ENCODE measurements around the gene PEX26. TPM values are rescaled to one million over a fixed set of nuclear protein-coding genes. Genes with fewer than 3 reads are reported as not detected.
"Not testable (repeated sequence)": the region's sequence is repeated elsewhere in the genome, so short reads cannot be mapped to it uniquely, and the experiment has no call there.

PEX26 gene
- total RNA-seq, 2 experiments from 2014 or later: 17.6 to 43.5 TPM

- no peak for TF ChIP-seq EZH2phosphoT487 (IDR thresholded peaks at IDR 0.05; ENCODE audit: borderline replicate concordance, low read depth, low read length)
- no peak for TF ChIP-seq CTCF (conservative IDR thresholded peaks at IDR 0.05; ENCODE audit: low read length)
- DNase-seq (ENCODE audit: low spot score): no peak
- Histone ChIP-seq H4K20me1 (ENCODE audit: insufficient read depth, low read length) (no peaks in the 10 kb centered on the region), H3K36me3 (ENCODE audit: insufficient read depth, low read length) (no peaks in the 10 kb centered on the region), H3K79me2 (ENCODE audit: insufficient read depth, low read depth, low read length) (no peaks in the 10 kb centered on the region), H2AFZ (ENCODE audit: low read length) (no peak overlapping the region), H3K9me2 (ENCODE audit: insufficient read depth, low read length) (no peaks in the 10 kb centered on the region), H3K4me3 (ENCODE audit: low read depth, low read length, poor library complexity, severe bottlenecking) (no peak overlapping the region), H3K9me3 (ENCODE audit: low read length) (no peaks in the 10 kb centered on the region), H3K4me1 (ENCODE audit: insufficient read depth, low read length, poor library complexity, severe bottlenecking) (peaks cover 8% of the 10 kb centered on the region), H3K4me2 (ENCODE audit: low read length) (no peak overlapping the region), H3K27ac (ENCODE audit: low read depth, low read length, poor library complexity, severe bottlenecking) (no peak overlapping the region)
- no TSS peak for BruUV-seq (replicated peaks)
- CTCF ChIA-PET (ENCODE audit: unreplicated experiment): no interaction called here
- POLR2A ChIA-PET: interaction anchor here (0.6 to 1.5 kb wide), 4 partner anchors 9 to 1549 kb away, joined by 3 to 6 read pairs (median 4); no protein-coding TSS in a partner anchor
- intact Hi-C loops (cut with micrococcal nuclease; ENCODE audit: unreplicated experiment): no loop called here
These were observed 29.7 kb upstream of the PEX26 start for GRCh38 chr22:18048041-18048440.

- no peak overlapping the region for H2AFZ ChIP-seq (ENCODE audit: low read length)
- CTCF ChIA-PET (ENCODE audit: unreplicated experiment): no interaction called here
- no peak overlapping the region for H3K4me3 ChIP-seq (ENCODE audit: low read depth, low read length, poor library complexity, severe bottlenecking)
- H3K27ac ChIP-seq (ENCODE audit: low read depth, low read length, poor library complexity, severe bottlenecking): no peak overlapping the region
- no peaks in the 10 kb centered on the region for H4K20me1 ChIP-seq (ENCODE audit: insufficient read depth, low read length)
- no peak for DNase-seq (ENCODE audit: low spot score)
- BruUV-seq (replicated peaks): no TSS peak
- TF ChIP-seq CTCF (conservative IDR thresholded peaks at IDR 0.05; ENCODE audit: low read length): no peak
- no peak for TF ChIP-seq EZH2phosphoT487 (IDR thresholded peaks at IDR 0.05; ENCODE audit: borderline replicate concordance, low read depth, low read length)
- H3K4me2 ChIP-seq (ENCODE audit: low read length): no peak overlapping the region
- peaks cover 8% of the 10 kb centered on the region for H3K4me1 ChIP-seq (ENCODE audit: insufficient read depth, low read length, poor library complexity, severe bottlenecking)
- no peaks in the 10 kb centered on the region for H3K36me3 ChIP-seq (ENCODE audit: insufficient read depth, low read length)
- intact Hi-C loops (cut with micrococcal nuclease; ENCODE audit: unreplicated experiment): no loop called here
- no peaks in the 10 kb centered on the region for H3K9me2 ChIP-seq (ENCODE audit: insufficient read depth, low read length)
- no peaks in the 10 kb centered on the region for H3K9me3 ChIP-seq (ENCODE audit: low read length)
- no peaks in the 10 kb centered on the region for H3K79me2 ChIP-seq (ENCODE audit: insufficient read depth, low read depth, low read length)
- POLR2A ChIA-PET: interaction anchor here (0.6 to 1.5 kb wide), 5 partner anchors 9 to 1549 kb away, joined by 3 to 6 read pairs (median 3); no protein-coding TSS in a partner anchor
These were observed 29.3 kb upstream of the PEX26 start for GRCh38 chr22:18048441-18048898.

- CTCF ChIA-PET (ENCODE audit: unreplicated experiment): no interaction called here
- H3K4me3 ChIP-seq (ENCODE audit: low read depth, low read length, poor library complexity, severe bottlenecking): no peak overlapping the region
- H2AFZ ChIP-seq (ENCODE audit: low read length): no peak overlapping the region
- H3K79me2 ChIP-seq (ENCODE audit: insufficient read depth, low read depth, low read length): no peaks in the 10 kb centered on the region
- no peaks in the 10 kb centered on the region for H4K20me1 ChIP-seq (ENCODE audit: insufficient read depth, low read length)
- no peaks in the 10 kb centered on the region for H3K9me3 ChIP-seq (ENCODE audit: low read length)
- TF ChIP-seq EZH2phosphoT487 (IDR thresholded peaks at IDR 0.05; ENCODE audit: borderline replicate concordance, low read depth, low read length): no peak
- no peak for TF ChIP-seq CTCF (conservative IDR thresholded peaks at IDR 0.05; ENCODE audit: low read length)
- no peak for DNase-seq (ENCODE audit: low spot score)
- H3K27ac ChIP-seq (ENCODE audit: low read depth, low read length, poor library complexity, severe bottlenecking): no peak overlapping the region
- no TSS peak for BruUV-seq (replicated peaks)
- no peaks in the 10 kb centered on the region for H3K9me2 ChIP-seq (ENCODE audit: insufficient read depth, low read length)
- no peaks in the 10 kb centered on the region for H3K36me3 ChIP-seq (ENCODE audit: insufficient read depth, low read length)
- POLR2A ChIA-PET: interaction anchor here (0.6 to 1.2 kb wide), 3 partner anchors 15 to 686 kb away, joined by 3 to 5 read pairs (median 3); no protein-coding TSS in a partner anchor
- intact Hi-C loops (cut with micrococcal nuclease; ENCODE audit: unreplicated experiment): no loop called here
- peaks cover 6% of the 10 kb centered on the region for H3K4me1 ChIP-seq (ENCODE audit: insufficient read depth, low read length, poor library complexity, severe bottlenecking)
- no peak overlapping the region for H3K4me2 ChIP-seq (ENCODE audit: low read length)
These were observed 27.7 kb upstream of the PEX26 start for GRCh38 chr22:18050065-18050464.

- POLR2A ChIA-PET: interaction anchor here (1.0 kb wide), 1 partner anchor 19 kb away, joined by 3 read pairs; no protein-coding TSS in a partner anchor
- H3K4me3 ChIP-seq (ENCODE audit: low read depth, low read length, poor library complexity, severe bottlenecking); DNase-seq (ENCODE audit: low spot score); H3K27ac ChIP-seq (ENCODE audit: low read depth, low read length, poor library complexity, severe bottlenecking); H3K36me3 ChIP-seq (ENCODE audit: insufficient read depth, low read length); H2AFZ ChIP-seq (ENCODE audit: low read length); intact Hi-C loops (cut with micrococcal nuclease; ENCODE audit: unreplicated experiment); H3K4me2 ChIP-seq (ENCODE audit: low read length); H4K20me1 ChIP-seq (ENCODE audit: insufficient read depth, low read length); H3K9me3 ChIP-seq (ENCODE audit: low read length); H3K79me2 ChIP-seq (ENCODE audit: insufficient read depth, low read depth, low read length); H3K9me2 ChIP-seq (ENCODE audit: insufficient read depth, low read length); CTCF ChIA-PET (ENCODE audit: unreplicated experiment); BruUV-seq (replicated peaks): not testable (repeated sequence)
- peaks cover 12% of the 10 kb centered on the region for H3K4me1 ChIP-seq (ENCODE audit: insufficient read depth, low read length, poor library complexity, severe bottlenecking)
These were observed 26.7 kb upstream of the PEX26 start for GRCh38 chr22:18051113-18051512.
